WTC11 (cell line): Measurements from ENCODE around the gene HERC2. TPM values are rescaled to one million over a fixed set of nuclear protein-coding genes. Genes with fewer than 3 reads are reported as not detected.

ENCODE experiments used
- ATAC-seq: fragments of 200-7000 bp; cut with Tn5 transposase; 2 replicates; pipeline ENCODE4 v1.10.0; 2021; ENCODE audit warnings: mild to moderate bottlenecking, moderate library complexity
- CTCF ChIA-PET: fragments of 300-600 bp; sonication (Branson Sonifier 250); formaldehyde crosslinking; loops from one replicate; lab custom pipeline; 2021; ENCODE audit warnings: antibody characterized with exemption; lab: Charles Lee
- POLR2A ChIA-PET: fragments of 350-600 bp; sonication (Branson Sonifier 250); formaldehyde crosslinking; loops from one replicate; lab custom pipeline; 2021; ENCODE audit warnings: antibody characterized with exemption; lab: Charles Lee
- DNase-seq: peaks from one replicate; pipeline ENCODE4 v3.0.0; 2021; ENCODE audit warnings: low spot score
- H3K27ac Mint-ChIP-seq: 2 replicates; pipeline ENCODE4 v1.8.0; 2021; ENCODE audit warnings: mixed read lengths
- H3K27me3 Mint-ChIP-seq: 2 replicates; pipeline ENCODE4 v1.8.0; 2021; ENCODE audit warnings: low read depth, mild to moderate bottlenecking, moderate library complexity, mixed read lengths
- H3K36me3 Mint-ChIP-seq: 2 replicates; pipeline ENCODE4 v1.8.0; 2021; ENCODE audit warnings: mixed read lengths
- H3K4me1 Mint-ChIP-seq: 2 replicates; pipeline ENCODE4 v1.8.0; 2022; ENCODE audit warnings: mixed read lengths
- H3K4me3 Mint-ChIP-seq: 2 replicates; pipeline ENCODE4 v1.8.0; 2021; ENCODE audit warnings: mild to moderate bottlenecking, moderate library complexity, mixed read lengths
- H3K9me3 Mint-ChIP-seq: 2 replicates; pipeline ENCODE4 v1.8.0; 2021; ENCODE audit warnings: mixed read lengths
- ETV6 ChIP-seq: sonication (generic); formaldehyde crosslinking; IDR thresholded peaks from 2 replicates; pipeline ENCODE4 v1.8.1; 2022; ENCODE audit warnings: mild to moderate bottlenecking, missing genetic modification reagents
- FOXP1 ChIP-seq: sonication (generic); formaldehyde crosslinking; IDR thresholded peaks from 2 replicates; pipeline ENCODE4 v1.8.0; 2022; ENCODE audit warnings: missing genetic modification reagents, mild to moderate bottlenecking, moderate library complexity, borderline replicate concordance
- GABPB1 ChIP-seq: sonication (generic); formaldehyde crosslinking; IDR thresholded peaks from 2 replicates; pipeline ENCODE4 v1.8.1; 2023; ENCODE audit warnings: mild to moderate bottlenecking, missing genetic modification reagents
- GRHL2 ChIP-seq: fragments of 250-450 bp; sonication (Bioruptor Pico); IDR thresholded peaks from 2 replicates; pipeline ENCODE4 v1.8.0; 2022; ENCODE audit warnings: mild to moderate bottlenecking, moderate library complexity; ENCODE audit not compliant: insufficient replicate concordance, severe bottlenecking
- KAT7 ChIP-seq: sonication (generic); formaldehyde crosslinking; IDR thresholded peaks from 2 replicates; pipeline ENCODE4 v1.8.1; 2023; ENCODE audit warnings: missing genetic modification reagents, mild to moderate bottlenecking, borderline replicate concordance
- MXD4 ChIP-seq: fragments of 250-450 bp; sonication (Bioruptor Pico); IDR thresholded peaks from 2 replicates; pipeline ENCODE4 v1.8.0; 2021; ENCODE audit warnings: mild to moderate bottlenecking, moderate library complexity, borderline replicate concordance
- NFE2L1 ChIP-seq: sonication (generic); formaldehyde crosslinking; IDR thresholded peaks from 2 replicates; pipeline ENCODE4 v1.8.1; 2023; ENCODE audit warnings: missing genetic modification reagents
- SP1 ChIP-seq: sonication (generic); formaldehyde crosslinking; conservative IDR thresholded peaks from 2 replicates; pipeline ENCODE4 v1.8.1; 2022; ENCODE audit warnings: missing genetic modification reagents
- TEAD4 ChIP-seq: sonication (generic); formaldehyde crosslinking; IDR thresholded peaks from 2 replicates; pipeline ENCODE4 v1.8.0; 2022; ENCODE audit warnings: mild to moderate bottlenecking, missing genetic modification reagents
- ZNF263 ChIP-seq: sonication (generic); formaldehyde crosslinking; IDR thresholded peaks from 2 replicates; pipeline ENCODE4 v1.8.1; 2022; ENCODE audit warnings: low read depth, mild to moderate bottlenecking, moderate library complexity, missing genetic modification reagents
- ZNF416 ChIP-seq: fragments of 250-450 bp; sonication (Bioruptor Pico); IDR thresholded peaks from 2 replicates; pipeline ENCODE4 v1.9.0; 2021; ENCODE audit warnings: mild to moderate bottlenecking, inconsistent platforms
- total RNA-seq: library from RNA; stranded (reverse); gene quantifications from 3 replicates; pipeline ENCODE4 v1.2.3, GENCODE V29; 2021
- TF ChIP-seq, protein P1 (sequence below): sonication (generic); formaldehyde crosslinking; IDR thresholded peaks from 2 replicates; pipeline ENCODE4 v1.8.1; 2023; ENCODE audit warnings: mild to moderate bottlenecking, moderate library complexity, missing genetic modification reagents
- TF ChIP-seq, protein P2 (sequence below): sonication (generic); formaldehyde crosslinking; IDR thresholded peaks from 2 replicates; pipeline ENCODE4 v1.8.0; 2022; ENCODE audit warnings: mild to moderate bottlenecking, missing genetic modification reagents
- TF ChIP-seq, protein P3 (sequence below): sonication (generic); formaldehyde crosslinking; IDR thresholded peaks from 2 replicates; pipeline ENCODE4 v1.8.1; 2022; ENCODE audit warnings: low read depth, mild to moderate bottlenecking, moderate library complexity, missing genetic modification reagents, borderline replicate concordance
- TF ChIP-seq, protein P4 (sequence below): fragments of 200-600 bp; IDR thresholded peaks from 2 replicates; pipeline ENCODE4 v1.8.0; 2022; ENCODE audit warnings: antibody characterized with exemption
- TF ChIP-seq, protein P5 (sequence below): sonication (generic); formaldehyde crosslinking; IDR thresholded peaks from 2 replicates; pipeline ENCODE4 v1.8.1; 2023; ENCODE audit warnings: mild to moderate bottlenecking, missing genetic modification reagents
- TF ChIP-seq, protein P6 (sequence below): fragments of 250-450 bp; sonication (Bioruptor Pico); IDR thresholded peaks from 2 replicates; pipeline ENCODE4 v1.9.0; 2021; ENCODE audit warnings: moderate library complexity, mild to moderate bottlenecking, inconsistent platforms, borderline replicate concordance
- TF ChIP-seq, protein P7 (sequence below): sonication (generic); formaldehyde crosslinking; IDR thresholded peaks from 2 replicates; pipeline ENCODE4 v1.8.1; 2022; ENCODE audit warnings: mild to moderate bottlenecking, moderate library complexity, missing genetic modification reagents

HERC2 gene
- total RNA-seq, 1 experiment from 2014 or later = 81.5 TPM

DNA sequence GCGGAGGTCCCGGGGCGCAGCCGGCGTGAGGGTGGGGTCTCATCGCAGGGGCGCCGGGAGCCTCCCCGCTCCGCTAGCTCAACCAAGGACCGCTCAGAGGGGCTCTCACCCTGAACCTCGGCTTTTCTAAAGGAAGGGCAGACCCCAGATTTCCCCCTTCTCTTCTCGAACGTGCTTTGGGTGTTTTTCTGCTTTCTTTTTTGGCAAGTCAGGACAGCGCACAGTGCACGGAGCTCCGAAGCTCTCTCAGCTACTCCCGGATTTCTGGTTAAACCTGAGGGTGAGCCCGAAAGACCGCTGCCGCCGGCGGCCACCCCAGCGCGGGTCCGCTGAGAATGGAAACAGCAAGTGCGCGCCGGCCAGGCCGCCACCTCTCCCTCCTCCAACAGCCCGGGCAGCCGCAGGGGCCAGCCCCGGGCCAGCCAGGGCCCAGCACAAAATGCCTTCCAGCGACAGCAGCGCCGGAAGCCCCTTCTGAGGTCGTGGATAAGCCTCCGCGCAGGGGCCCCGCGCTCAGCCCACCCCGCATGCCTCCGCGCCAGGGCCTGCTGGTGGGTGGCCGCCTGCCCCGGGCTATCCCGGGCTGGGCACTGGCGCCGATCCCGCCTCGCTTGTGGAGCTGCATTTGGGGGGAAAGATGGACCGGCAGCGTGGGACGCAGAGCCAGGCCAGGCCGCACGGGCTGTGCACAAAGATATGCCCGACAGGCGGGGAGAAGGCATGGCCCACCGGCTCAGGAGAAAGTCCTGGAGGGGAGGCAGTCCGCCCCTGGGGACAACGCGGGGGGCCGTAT is 214.7 kb downstream of the HERC2 start:
- DNase-seq (peak; percentile 55), ATAC-seq (peak; percentile 69)
- peak overlapping the region; percentile 86 for H3K4me3 Mint-ChIP-seq
- H3K9me3 Mint-ChIP-seq = no peaks in the 10 kb centered on the region
- no peak overlapping the region for H3K27ac Mint-ChIP-seq
- TF ChIP-seq GRHL2 (CRISPR knock-in tag) = no peak
- 0 out of 2 replicates have a peak, but pooled peaks have one; percentile 48 for TF ChIP-seq FOXP1 (CRISPR knock-in tag)
- peaks cover 55% of the 10 kb centered on the region for H3K27me3 Mint-ChIP-seq
- peaks cover 10% of the 10 kb centered on the region for H3K4me1 Mint-ChIP-seq
- POLR2A ChIA-PET = no interaction called here
- H3K36me3 Mint-ChIP-seq = peaks cover 11% of the 10 kb centered on the region
- CTCF ChIA-PET = interaction anchor here (1.1 to 2.3 kb wide), 4 partner anchors 8 to 86 kb away, joined by 3 to 12 read pairs (median 8); partner anchors contain the start of gene OCA2

DNA sequence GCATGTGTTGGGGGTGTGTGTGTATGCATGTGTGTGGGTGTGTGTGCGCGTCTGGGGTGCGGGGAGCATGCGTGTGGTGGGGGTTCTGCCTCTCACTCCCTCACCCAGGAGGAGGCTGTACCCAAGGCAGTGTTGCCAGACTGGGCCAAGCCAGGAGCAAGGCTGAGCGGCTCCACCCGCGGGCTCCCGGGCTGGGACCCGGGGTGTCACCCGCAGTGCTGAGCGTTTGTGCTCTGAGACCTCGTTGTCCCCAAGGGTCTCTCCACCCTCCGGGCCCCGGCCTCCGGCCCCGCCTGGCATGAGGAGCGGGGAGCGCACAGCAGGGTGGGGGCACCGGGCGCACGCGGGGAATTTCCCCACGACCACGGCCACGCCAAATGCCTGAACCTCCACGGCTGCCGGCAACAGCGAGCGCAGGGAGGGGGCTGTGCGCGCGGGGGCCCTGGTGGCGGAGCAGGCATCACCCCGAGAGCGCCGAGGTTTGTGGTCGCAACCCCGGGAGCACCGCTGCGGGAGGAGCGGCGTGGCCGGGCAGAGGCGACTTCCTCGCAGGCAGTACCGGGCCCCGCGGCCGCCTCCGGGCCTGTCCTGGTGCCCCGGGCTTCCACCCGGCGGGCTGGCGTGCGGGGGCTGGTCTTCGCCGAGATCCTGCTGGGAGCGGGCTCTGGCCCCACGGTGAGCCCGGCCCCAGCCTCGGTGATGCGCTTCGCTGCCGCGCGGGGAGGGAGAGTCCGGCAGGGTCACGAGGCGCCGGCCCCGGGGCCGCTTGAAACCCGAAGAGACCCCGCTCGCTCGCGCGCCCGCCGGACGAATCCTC is 215.5 kb downstream of the HERC2 start:
- H3K27me3 Mint-ChIP-seq = peaks cover 61% of the 10 kb centered on the region
- peak overlapping the region; percentile 51 for H3K4me3 Mint-ChIP-seq
- DNase-seq = peak; percentile 27
- TF ChIP-seq, protein P1, sequence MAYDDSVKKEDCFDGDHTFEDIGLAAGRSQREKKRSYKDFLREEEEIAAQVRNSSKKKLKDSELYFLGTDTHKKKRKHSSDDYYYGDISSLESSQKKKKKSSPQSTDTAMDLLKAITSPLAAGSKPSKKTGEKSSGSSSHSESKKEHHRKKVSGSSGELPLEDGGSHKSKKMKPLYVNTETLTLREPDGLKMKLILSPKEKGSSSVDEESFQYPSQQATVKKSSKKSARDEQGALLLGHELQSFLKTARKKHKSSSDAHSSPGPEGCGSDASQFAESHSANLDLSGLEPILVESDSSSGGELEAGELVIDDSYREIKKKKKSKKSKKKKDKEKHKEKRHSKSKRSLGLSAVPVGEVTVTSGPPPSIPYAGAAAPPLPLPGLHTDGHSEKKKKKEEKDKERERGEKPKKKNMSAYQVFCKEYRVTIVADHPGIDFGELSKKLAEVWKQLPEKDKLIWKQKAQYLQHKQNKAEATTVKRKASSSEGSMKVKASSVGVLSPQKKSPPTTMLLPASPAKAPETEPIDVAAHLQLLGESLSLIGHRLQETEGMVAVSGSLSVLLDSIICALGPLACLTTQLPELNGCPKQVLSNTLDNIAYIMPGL (CRISPR knock-in tag) = peak; percentile 29; the same call in 1 of the 2 replicates
- TF ChIP-seq ZNF263 (CRISPR knock-in tag) = peak; percentile 96
- TF ChIP-seq, protein P2, sequence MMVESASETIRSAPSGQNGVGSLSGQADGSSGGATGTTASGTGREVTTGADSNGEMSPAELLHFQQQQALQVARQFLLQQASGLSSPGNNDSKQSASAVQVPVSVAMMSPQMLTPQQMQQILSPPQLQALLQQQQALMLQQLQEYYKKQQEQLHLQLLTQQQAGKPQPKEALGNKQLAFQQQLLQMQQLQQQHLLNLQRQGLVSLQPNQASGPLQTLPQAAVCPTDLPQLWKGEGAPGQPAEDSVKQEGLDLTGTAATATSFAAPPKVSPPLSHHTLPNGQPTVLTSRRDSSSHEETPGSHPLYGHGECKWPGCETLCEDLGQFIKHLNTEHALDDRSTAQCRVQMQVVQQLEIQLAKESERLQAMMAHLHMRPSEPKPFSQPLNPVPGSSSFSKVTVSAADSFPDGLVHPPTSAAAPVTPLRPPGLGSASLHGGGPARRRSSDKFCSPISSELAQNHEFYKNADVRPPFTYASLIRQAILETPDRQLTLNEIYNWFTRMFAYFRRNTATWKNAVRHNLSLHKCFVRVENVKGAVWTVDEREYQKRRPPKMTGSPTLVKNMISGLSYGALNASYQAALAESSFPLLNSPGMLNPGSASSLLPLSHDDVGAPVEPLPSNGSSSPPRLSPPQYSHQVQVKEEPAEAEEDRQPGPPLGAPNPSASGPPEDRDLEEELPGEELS (CRISPR knock-in tag) = 0 out of 2 replicates have a peak, but pooled peaks have one; percentile 34
- TF ChIP-seq TEAD4 (CRISPR knock-in tag) = no peak
- TF ChIP-seq, all 79 proteins: peak for 3
- peak; percentile 8 for ATAC-seq
- H3K27ac Mint-ChIP-seq = no peak overlapping the region
- peaks cover 3% of the 10 kb centered on the region for H3K36me3 Mint-ChIP-seq
- ChIA-PET CTCF (interaction anchor here (1.5 to 2.3 kb wide), 3 partner anchors 8 to 85 kb away, joined by 7 to 12 read pairs (median 10); partner anchors contain the start of gene OCA2), POLR2A (no interaction called here)
- H3K9me3 Mint-ChIP-seq = no peaks in the 10 kb centered on the region
- H3K4me1 Mint-ChIP-seq = peaks cover 10% of the 10 kb centered on the region

DNA sequence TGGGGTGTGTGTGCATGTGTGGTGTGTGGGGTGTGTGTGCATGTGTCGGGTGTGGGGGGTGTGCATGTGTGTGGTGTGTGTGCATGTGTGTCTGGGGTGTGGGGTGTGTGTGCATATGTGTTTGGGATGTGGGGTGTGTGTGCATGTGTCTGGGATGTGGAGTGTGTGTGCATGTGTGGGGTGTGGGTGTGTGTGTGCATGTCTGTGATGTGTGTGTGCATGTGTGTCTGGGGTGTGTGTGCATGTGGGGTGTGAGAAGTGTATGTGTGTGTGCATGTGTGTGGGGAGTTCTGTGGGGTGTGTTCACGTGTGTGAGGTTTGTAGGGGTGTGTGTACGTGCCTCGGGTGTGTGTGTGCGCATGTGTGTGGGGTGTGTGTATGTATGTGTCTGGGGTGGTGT is 216.2 kb downstream of the HERC2 start:
- H3K27ac Mint-ChIP-seq = no peak overlapping the region
- ATAC-seq (no peak), DNase-seq (no peak)
- CTCF ChIA-PET = no interaction called here
- peak overlapping the region; percentile 51 for H3K4me3 Mint-ChIP-seq
- POLR2A ChIA-PET = no interaction called here
- H3K9me3 Mint-ChIP-seq = no peaks in the 10 kb centered on the region
- H3K27me3 Mint-ChIP-seq = peaks cover 69% of the 10 kb centered on the region
- H3K4me1 Mint-ChIP-seq = peaks cover 10% of the 10 kb centered on the region
- no peaks in the 10 kb centered on the region for H3K36me3 Mint-ChIP-seq
- TF ChIP-seq, protein P3, sequence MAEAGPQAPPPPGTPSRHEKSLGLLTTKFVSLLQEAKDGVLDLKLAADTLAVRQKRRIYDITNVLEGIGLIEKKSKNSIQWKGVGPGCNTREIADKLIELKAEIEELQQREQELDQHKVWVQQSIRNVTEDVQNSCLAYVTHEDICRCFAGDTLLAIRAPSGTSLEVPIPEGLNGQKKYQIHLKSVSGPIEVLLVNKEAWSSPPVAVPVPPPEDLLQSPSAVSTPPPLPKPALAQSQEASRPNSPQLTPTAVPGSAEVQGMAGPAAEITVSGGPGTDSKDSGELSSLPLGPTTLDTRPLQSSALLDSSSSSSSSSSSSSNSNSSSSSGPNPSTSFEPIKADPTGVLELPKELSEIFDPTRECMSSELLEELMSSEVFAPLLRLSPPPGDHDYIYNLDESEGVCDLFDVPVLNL (CRISPR knock-in tag) = no peak
- TF ChIP-seq, protein P4, sequence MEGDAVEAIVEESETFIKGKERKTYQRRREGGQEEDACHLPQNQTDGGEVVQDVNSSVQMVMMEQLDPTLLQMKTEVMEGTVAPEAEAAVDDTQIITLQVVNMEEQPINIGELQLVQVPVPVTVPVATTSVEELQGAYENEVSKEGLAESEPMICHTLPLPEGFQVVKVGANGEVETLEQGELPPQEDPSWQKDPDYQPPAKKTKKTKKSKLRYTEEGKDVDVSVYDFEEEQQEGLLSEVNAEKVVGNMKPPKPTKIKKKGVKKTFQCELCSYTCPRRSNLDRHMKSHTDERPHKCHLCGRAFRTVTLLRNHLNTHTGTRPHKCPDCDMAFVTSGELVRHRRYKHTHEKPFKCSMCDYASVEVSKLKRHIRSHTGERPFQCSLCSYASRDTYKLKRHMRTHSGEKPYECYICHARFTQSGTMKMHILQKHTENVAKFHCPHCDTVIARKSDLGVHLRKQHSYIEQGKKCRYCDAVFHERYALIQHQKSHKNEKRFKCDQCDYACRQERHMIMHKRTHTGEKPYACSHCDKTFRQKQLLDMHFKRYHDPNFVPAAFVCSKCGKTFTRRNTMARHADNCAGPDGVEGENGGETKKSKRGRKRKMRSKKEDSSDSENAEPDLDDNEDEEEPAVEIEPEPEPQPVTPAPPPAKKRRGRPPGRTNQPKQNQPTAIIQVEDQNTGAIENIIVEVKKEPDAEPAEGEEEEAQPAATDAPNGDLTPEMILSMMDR = no peak
- no peak for TF ChIP-seq ZNF263 (CRISPR knock-in tag)
- no peak for TF ChIP-seq NFE2L1
- no peak for TF ChIP-seq ZNF416 (CRISPR knock-in tag)
- TF ChIP-seq, protein P5, sequence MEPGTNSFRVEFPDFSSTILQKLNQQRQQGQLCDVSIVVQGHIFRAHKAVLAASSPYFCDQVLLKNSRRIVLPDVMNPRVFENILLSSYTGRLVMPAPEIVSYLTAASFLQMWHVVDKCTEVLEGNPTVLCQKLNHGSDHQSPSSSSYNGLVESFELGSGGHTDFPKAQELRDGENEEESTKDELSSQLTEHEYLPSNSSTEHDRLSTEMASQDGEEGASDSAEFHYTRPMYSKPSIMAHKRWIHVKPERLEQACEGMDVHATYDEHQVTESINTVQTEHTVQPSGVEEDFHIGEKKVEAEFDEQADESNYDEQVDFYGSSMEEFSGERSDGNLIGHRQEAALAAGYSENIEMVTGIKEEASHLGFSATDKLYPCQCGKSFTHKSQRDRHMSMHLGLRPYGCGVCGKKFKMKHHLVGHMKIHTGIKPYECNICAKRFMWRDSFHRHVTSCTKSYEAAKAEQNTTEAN = no peak
- no peak for TF ChIP-seq SP1
- no peak for TF ChIP-seq KAT7 (CRISPR knock-in tag)
- TF ChIP-seq, protein P6, sequence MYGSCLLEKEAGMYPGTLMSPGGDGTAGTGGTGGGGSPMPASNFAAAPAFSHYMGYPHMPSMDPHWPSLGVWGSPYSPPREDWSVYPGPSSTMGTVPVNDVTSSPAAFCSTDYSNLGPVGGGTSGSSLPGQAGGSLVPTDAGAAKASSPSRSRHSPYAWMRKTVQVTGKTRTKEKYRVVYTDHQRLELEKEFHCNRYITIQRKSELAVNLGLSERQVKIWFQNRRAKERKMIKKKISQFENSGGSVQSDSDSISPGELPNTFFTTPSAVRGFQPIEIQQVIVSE (CRISPR knock-in tag) = no peak
- TF ChIP-seq FOXP1 (CRISPR knock-in tag) = no peak
- TF ChIP-seq ETV6 (CRISPR knock-in tag) = no peak
- TF ChIP-seq GABPB1 (CRISPR knock-in tag) = no peak
- TF ChIP-seq, protein P7, sequence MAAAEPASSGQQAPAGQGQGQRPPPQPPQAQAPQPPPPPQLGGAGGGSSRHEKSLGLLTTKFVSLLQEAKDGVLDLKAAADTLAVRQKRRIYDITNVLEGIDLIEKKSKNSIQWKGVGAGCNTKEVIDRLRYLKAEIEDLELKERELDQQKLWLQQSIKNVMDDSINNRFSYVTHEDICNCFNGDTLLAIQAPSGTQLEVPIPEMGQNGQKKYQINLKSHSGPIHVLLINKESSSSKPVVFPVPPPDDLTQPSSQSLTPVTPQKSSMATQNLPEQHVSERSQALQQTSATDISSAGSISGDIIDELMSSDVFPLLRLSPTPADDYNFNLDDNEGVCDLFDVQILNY (CRISPR knock-in tag) = no peak
- TF ChIP-seq MXD4 (CRISPR knock-in tag) = no peak
